Measurements from ENCODE around the gene CASK.

The CASK gene

GRCh38 chrX:41522671-41523070 lies 400.7 kb downstream of the CASK start:
- CTCF ChIA-PET: no interaction called here
- POLR2A ChIA-PET: no interaction called here
- TF ChIP-seq, protein P1, sequence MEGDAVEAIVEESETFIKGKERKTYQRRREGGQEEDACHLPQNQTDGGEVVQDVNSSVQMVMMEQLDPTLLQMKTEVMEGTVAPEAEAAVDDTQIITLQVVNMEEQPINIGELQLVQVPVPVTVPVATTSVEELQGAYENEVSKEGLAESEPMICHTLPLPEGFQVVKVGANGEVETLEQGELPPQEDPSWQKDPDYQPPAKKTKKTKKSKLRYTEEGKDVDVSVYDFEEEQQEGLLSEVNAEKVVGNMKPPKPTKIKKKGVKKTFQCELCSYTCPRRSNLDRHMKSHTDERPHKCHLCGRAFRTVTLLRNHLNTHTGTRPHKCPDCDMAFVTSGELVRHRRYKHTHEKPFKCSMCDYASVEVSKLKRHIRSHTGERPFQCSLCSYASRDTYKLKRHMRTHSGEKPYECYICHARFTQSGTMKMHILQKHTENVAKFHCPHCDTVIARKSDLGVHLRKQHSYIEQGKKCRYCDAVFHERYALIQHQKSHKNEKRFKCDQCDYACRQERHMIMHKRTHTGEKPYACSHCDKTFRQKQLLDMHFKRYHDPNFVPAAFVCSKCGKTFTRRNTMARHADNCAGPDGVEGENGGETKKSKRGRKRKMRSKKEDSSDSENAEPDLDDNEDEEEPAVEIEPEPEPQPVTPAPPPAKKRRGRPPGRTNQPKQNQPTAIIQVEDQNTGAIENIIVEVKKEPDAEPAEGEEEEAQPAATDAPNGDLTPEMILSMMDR (IDR thresholded peaks at IDR 0.05; ENCODE audit: control extremely low read depth, extremely low read depth, low read depth, missing control alignments): no peak
- no peak for DNase-seq (ENCODE audit: extremely low spot score)

- ChIA-PET POLR2A (no interaction called here), CTCF (no interaction called here)
- TF ChIP-seq, protein P1 (IDR thresholded peaks at IDR 0.05; ENCODE audit: control extremely low read depth, extremely low read depth, low read depth, missing control alignments): no peak
- DNase-seq (ENCODE audit: extremely low spot score): no peak
These were observed 401.3 kb downstream of the CASK start for GRCh38 chrX:41522081-41522480.

DNA sequence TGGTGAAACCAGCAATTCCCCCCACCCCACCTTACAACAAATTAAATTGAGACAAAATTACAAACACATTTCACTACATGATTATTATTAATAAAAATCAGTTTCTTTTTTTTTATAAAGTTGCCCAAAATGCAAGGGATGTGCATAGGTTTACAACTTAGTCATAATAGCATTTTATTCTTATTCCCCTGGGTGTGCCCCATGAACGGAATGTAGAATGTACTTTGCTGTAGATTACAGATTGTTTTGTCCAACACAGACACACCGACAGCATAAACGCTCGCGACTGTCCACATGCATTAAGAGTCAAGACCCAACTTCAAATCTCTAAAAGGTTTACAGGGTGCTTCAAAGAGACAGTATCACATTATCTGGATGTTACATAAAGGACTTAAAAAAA lies 403.9 kb downstream of the CASK start:
- POLR2A ChIA-PET: no interaction called here
- no peak for DNase-seq (ENCODE audit: extremely low spot score)
- CTCF ChIA-PET: no interaction called here
- TF ChIP-seq, protein P1 (IDR thresholded peaks at IDR 0.05; ENCODE audit: control extremely low read depth, extremely low read depth, low read depth, missing control alignments): no peak

DNA sequence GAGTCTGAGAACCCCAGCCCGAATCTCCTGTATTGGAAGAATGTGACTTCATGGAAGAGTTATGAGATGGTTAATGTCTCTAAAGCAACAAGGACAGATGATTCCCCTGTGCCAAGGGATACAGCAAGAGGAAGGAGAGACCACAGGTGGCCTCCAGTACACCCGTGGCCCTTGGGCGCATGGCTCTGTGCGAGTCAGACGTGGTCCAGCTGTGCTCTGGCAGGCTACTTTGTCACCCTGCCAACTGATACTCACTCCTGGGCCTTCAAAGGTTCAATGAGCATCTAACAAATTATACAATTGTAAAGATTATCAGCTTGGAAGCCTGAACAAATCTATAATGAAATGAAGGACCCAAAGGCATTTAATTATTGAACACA lies 404.5 kb downstream of the CASK start:
- CTCF ChIA-PET: no interaction called here

DNA sequence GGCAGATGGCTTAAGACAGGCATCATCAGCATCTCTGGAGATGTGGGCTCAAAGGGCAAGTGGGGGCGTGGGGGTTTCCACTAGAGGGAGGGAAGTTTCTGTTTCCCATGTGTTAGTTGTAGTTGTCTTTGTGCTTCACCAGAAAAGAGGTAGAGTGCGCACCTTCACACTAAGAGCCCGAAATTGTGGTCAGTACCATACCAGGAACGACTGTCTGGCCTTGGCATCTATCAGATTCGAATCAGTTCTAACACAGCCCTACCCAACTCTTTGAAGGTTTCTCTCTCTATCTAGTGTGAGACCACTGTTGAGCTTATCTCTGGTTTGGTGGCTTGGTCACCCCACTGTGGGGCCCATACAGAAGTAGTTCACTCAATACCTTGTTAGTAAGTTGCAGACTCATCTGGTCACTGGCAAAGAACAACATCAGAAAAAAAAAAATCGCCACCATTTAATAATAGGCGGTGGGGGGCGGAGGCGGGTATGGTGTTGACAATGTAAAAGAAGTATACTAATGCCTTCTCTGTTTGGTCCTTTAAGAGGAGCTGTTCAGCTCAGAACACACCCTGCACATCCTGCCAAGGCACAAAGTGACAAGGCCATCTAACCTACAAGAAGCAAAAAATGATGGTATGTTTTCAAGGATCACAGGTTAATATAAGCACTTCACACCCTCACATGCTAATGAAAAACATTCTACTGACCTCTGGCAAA lies 405.1 kb downstream of the CASK start:
- TF ChIP-seq, protein P1 (IDR thresholded peaks at IDR 0.05; ENCODE audit: control extremely low read depth, extremely low read depth, low read depth, missing control alignments): no peak
- ChIA-PET CTCF (no interaction called here), POLR2A (no interaction called here)
- DNase-seq (ENCODE audit: extremely low spot score): no peak

More for the DNA sequence above, 404.5 kb downstream of the CASK start:
- TF ChIP-seq, protein P1 (IDR thresholded peaks at IDR 0.05; ENCODE audit: control extremely low read depth, extremely low read depth, low read depth, missing control alignments): no peak
- DNase-seq (ENCODE audit: extremely low spot score): no peak
- POLR2A ChIA-PET: no interaction called here

DNA sequence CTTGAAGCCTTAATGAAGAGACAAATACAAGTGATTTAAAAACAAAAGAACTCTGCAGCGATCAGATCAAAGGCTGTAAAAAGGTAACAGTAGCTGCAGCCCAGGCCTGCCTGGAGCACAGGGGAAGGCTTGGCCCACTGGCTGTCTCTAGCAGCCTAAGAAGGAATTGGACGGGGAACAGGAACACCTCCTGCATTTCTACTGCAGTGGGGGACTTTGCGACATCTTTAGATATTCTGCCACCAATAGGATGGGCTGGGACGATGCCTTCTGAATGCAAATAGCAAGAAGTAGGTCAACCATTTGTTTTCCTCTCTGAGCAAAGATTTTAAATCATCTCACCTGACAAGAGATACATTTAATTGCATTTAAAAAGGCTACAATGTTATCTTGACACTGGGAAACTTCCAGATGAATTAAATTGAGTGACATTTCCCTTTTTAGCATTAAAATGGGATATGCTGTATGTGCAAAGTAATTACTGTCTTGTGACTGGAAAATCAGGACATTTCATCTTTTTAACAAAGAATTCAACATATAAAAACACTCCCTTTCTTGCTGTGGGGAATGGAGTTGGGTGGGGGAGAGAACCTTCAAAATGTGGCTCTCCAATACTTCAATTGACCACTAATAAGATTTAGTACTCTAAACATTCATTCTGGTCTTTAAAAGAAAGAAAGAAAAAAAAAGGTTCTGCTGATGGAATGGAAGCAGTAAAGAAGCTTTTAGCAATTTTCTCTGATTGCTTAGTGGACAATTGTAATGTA lies 406.2 kb downstream of the CASK start:
- TF ChIP-seq, protein P1 (IDR thresholded peaks at IDR 0.05; ENCODE audit: control extremely low read depth, extremely low read depth, low read depth, missing control alignments): no peak
- CTCF ChIA-PET: interaction anchor here (1.2 kb wide), 1 partner anchor 11 kb away, joined by 4 read pairs; no protein-coding TSS in a partner anchor
- no peak for DNase-seq (ENCODE audit: extremely low spot score)
- POLR2A ChIA-PET: no interaction called here
